ENCODE data around the gene TTC1.
"Not testable (repeated sequence)": the region's sequence is repeated elsewhere in the genome, so short reads cannot be mapped to it uniquely, and the experiment has no call there.

The TTC1 gene

GRCh38 chr5:160001457-160001856 is 7.5 kb upstream of the TTC1 start:
- no peak for DNase-seq

- no peak for DNase-seq
These were observed 1.4 kb upstream of the TTC1 start for GRCh38 chr5:160007514-160007913.

- not testable (repeated sequence) for DNase-seq
These were observed 436 bp upstream of the TTC1 start for GRCh38 chr5:160008529-160008876.

GRCh38 chr5:160009591-160009989 is 651 bp downstream of the TTC1 start:
- no peak for DNase-seq

- no peak for DNase-seq
These were observed 2.5 kb downstream of the TTC1 start for GRCh38 chr5:160011471-160011870.

GRCh38 chr5:160014197-160014596 is 5.3 kb downstream of the TTC1 start:
- not testable (repeated sequence) for DNase-seq

- DNase-seq, result no peak
These were observed 10.1 kb downstream of the TTC1 start for GRCh38 chr5:160018945-160019625.

GRCh38 chr5:160020266-160020770 is 11.4 kb downstream of the TTC1 start:
- no peak for DNase-seq

GRCh38 chr5:160020964-160021363 is 12.0 kb downstream of the TTC1 start:
- DNase-seq, result no peak

GRCh38 chr5:160021831-160022446 is 13.0 kb downstream of the TTC1 start:
- peak; percentile 9 for DNase-seq

GRCh38 chr5:160023007-160023907 is 14.3 kb downstream of the TTC1 start:
- no peak for DNase-seq

- no peak for DNase-seq
These were observed 15.1 kb downstream of the TTC1 start for GRCh38 chr5:160023908-160024630.

- no peak for DNase-seq
These were observed 20.1 kb downstream of the TTC1 start for GRCh38 chr5:160029004-160029403.

GRCh38 chr5:160029540-160030139 is 20.7 kb downstream of the TTC1 start:
- DNase-seq, result no peak

GRCh38 chr5:160030631-160031377 is 21.9 kb downstream of the TTC1 start:
- no peak for DNase-seq

GRCh38 chr5:160033546-160034252 is 24.8 kb downstream of the TTC1 start:
- DNase-seq, result no peak

- DNase-seq, result no peak
These were observed 27.3 kb downstream of the TTC1 start for GRCh38 chr5:160036243-160036642.

- no peak for DNase-seq
These were observed 27.9 kb downstream of the TTC1 start for GRCh38 chr5:160036884-160037283.

- no peak for DNase-seq
These were observed 31.0 kb downstream of the TTC1 start for GRCh38 chr5:160039810-160040470.

GRCh38 chr5:160040471-160040835 is 31.5 kb downstream of the TTC1 start:
- no peak for DNase-seq

GRCh38 chr5:160042671-160043070 is 33.7 kb downstream of the TTC1 start:
- DNase-seq, result no peak
